HG02763 (cell line): ENCODE data around the gene FOXO1.
"Not testable (repeated sequence)": the region's sequence is repeated elsewhere in the genome, so short reads cannot be mapped to it uniquely, and the experiment has no call there.

Experiments
- ATAC-seq: cut with Tn5 transposase; IDR thresholded peaks from one replicate; pipeline ENCODE4 v1.9.1; 2021; ENCODE audit warnings: mild to moderate bottlenecking, moderate library complexity; ENCODE audit not compliant: unreplicated experiment

The FOXO1 gene

GRCh38 chr13:40666045-40666932 lies at the start of gene FOXO1:
FOXO1 (minus strand) TSS chr13:40666641; CDS start chr13:40666212, 429 bp downstream.
- ATAC-seq, result peak; percentile 51

GRCh38 chr13:40714433-40714832 lies 48.0 kb upstream of the FOXO1 start:
- not testable (repeated sequence) for ATAC-seq

- ATAC-seq, result no peak
Observed at GRCh38 chr13:40706439-40706838, 40.0 kb upstream of the FOXO1 start.

GRCh38 chr13:40697711-40698110 lies 31.3 kb upstream of the FOXO1 start:
- ATAC-seq, result peak; percentile 73

GRCh38 chr13:40694426-40694825 lies 28.0 kb upstream of the FOXO1 start:
- ATAC-seq, result no peak

GRCh38 chr13:40692946-40693345 lies 26.5 kb upstream of the FOXO1 start:
- peak; percentile 74 for ATAC-seq

GRCh38 chr13:40688781-40689180 lies 22.3 kb upstream of the FOXO1 start:
- ATAC-seq, result no peak

GRCh38 chr13:40682449-40683240 lies 16.2 kb upstream of the FOXO1 start:
- no peak for ATAC-seq

GRCh38 chr13:40681341-40682146 lies 15.1 kb upstream of the FOXO1 start:
- ATAC-seq, result no peak

GRCh38 chr13:40680659-40681323 lies 14.3 kb upstream of the FOXO1 start:
- ATAC-seq, result no peak

- no peak for ATAC-seq
Observed at GRCh38 chr13:40679480-40679985, 13.1 kb upstream of the FOXO1 start.

- ATAC-seq, result no peak
Observed at GRCh38 chr13:40677064-40677463, 10.6 kb upstream of the FOXO1 start.

GRCh38 chr13:40676007-40676406 lies 9.6 kb upstream of the FOXO1 start:
- no peak for ATAC-seq

GRCh38 chr13:40673414-40673813 lies 7.0 kb upstream of the FOXO1 start:
- ATAC-seq, result no peak

GRCh38 chr13:40672765-40673397 lies 6.4 kb upstream of the FOXO1 start:
- no peak for ATAC-seq

- no peak for ATAC-seq
Observed at GRCh38 chr13:40671956-40672764, 5.7 kb upstream of the FOXO1 start.

- ATAC-seq, result no peak
Observed at GRCh38 chr13:40670307-40670706, 3.9 kb upstream of the FOXO1 start.

- no peak for ATAC-seq
Observed at GRCh38 chr13:40668335-40668734, 1.9 kb upstream of the FOXO1 start.

GRCh38 chr13:40667622-40667978 lies 1.2 kb upstream of the FOXO1 start:
- ATAC-seq, result no peak
